NCI-H510A treated with DMSO at 0.1 percent for 48 hours (cell line): Measurements from ENCODE around the gene FASTKD2.
"Not testable (repeated sequence)": the region's sequence is repeated elsewhere in the genome, so short reads cannot be mapped to it uniquely, and the experiment has no call there.

Source experiments
- DNase-seq: peaks from one replicate; lab custom pipeline; 2025; lab: John Stamatoyannopoulos, UW

Gene FASTKD2

DNA sequence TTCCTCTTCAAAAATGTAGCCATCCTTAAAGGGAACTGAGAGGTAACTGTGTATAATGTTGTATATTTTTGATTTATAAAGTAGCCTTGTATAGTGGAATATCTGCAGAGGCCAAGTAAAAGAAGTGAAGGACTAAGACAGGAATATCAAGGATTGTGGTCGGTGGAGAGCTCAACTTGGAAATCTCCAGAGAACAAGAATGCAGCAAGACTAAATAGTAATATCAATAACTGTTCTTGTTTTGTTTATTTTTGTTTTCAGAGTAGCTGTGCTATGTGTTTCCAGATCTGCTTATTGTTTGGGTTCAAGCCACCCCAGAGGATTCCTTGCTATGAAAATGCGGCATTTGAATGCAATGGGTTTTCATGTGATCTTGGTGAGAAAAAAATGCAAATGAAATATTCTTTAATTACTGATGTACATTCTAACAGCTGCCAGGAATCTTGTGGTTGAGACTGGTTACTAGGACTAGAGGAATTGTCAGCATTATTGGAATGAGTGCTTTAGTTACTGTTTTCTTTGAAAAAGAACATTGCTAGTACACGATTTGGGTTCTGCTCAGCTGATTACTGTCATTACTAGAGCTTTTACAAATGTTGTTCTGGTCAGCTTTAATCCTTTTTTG is 25.0 kb downstream of the FASTKD2 start:
- DNase-seq, result no peak

DNA sequence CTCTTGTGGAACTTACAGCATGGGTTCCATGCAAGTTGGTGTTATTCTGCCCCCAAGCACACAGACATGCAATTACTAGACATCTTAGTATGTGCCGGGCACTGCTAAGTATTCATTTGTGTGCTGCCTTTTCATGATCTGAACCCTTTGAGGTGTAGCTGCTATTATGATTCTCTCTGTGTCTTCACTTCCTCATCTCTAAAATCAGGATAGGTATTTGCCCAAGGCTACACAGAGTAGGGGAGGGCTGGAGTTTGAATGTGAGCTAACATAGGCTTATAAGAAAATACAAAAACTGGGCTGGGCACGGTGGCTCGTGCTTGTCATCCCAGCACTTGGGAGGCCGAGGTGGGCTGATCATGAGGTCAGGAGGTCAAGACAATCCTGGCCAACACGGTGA is 27.2 kb downstream of the FASTKD2 start:
- DNase-seq, result no peak

DNA sequence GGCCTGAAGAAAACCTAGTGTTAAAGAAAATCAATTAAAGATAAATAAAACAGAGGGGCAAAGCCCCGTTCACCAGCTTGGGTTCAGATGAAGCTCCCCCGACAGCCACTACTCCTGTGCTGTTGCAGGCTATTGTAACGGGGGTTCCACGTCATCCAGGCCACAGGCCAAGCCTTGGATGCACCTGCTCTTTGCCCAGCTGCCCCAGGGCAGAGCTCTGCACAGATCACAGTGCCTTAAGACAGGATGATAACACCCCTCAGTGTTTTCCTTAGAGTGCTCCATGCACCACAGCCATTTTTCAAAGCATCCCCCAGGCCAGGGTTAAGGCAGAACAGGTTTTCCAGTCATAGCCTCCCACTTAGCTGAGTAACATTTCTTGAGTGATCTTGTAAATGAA is 32.0 kb downstream of the FASTKD2 start:
- DNase-seq, result no peak

DNA sequence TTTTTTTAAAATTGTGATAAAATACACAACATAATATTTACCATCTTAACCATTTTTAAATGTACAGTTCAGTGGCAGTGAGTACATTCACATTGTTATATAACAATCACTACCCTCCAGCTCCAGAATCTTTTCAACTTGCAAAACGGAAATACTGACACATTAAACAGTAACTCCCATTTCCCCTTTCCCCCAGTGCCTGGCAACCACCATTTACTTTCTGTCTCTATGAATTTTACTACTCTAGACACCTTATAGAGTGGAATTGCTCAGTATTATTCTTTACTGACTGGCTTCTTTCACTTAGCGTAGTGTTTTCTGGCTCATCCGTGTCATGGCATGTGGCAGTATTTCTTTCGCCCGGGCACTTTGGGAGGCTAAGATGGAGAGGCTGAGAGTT is 32.6 kb downstream of the FASTKD2 start:
- DNase-seq, result no peak

DNA sequence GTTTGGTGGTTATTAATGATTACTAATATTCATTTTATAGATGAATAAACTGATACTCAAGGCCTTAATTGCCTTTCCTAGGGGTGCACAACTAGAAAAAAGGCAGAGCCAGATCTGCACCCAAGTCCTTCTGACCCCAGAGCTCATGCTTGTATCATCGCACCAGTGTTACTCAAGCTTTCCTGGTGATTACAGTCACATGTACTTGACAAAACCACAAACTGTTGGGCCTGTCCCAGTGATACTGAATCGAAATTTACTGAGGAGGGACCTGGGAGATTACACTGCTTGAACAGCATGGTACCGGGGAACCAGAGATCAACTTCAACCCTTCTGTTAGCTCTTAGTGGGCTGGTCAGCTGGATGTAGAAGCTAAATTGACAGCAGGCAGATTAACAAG is 33.7 kb downstream of the FASTKD2 start:
- DNase-seq, result no peak

DNA sequence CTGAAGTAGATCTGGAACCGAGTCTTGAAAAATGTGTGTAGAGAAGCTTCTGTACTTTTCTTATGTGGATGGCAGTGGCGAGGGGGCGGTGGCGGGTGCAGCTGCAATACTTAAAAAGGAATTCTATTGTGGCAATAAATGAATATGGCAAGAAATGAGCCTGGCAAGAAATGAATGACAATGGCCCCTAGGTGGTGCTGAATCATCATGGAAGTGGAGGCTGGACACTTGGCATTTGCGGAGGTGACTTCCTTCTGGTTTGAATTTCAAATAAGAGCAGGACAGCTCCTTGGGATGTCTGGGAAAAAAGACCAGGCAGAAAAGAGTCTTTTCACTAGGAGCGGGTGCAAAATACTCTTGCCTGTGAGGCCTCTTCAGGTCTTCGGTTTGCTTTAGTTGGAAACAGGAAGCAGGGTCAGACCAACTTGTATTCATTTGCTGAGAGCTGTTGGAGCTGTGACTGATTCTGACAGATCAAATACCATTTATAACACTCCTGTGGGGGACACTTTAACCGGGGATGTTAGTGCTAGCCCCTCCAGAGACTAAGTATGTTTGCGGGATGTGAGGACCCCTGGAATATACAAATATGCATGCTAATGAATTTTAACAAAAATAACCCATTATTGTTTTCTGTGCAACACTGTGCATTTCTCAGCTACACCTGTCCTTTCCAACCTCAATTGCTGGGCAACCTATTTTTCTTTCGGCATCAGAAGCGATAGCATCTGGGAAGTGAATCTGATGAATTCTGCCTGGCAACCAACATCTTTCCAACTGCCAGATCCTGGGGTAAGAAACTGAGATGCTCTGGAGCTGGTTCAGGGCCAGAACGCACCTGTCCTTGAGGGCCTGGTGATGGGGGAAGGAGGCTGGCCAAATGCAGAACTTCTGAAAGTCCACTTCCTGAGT is 35.4 kb downstream of the FASTKD2 start:
- DNase-seq, result peak; percentile 73

DNA sequence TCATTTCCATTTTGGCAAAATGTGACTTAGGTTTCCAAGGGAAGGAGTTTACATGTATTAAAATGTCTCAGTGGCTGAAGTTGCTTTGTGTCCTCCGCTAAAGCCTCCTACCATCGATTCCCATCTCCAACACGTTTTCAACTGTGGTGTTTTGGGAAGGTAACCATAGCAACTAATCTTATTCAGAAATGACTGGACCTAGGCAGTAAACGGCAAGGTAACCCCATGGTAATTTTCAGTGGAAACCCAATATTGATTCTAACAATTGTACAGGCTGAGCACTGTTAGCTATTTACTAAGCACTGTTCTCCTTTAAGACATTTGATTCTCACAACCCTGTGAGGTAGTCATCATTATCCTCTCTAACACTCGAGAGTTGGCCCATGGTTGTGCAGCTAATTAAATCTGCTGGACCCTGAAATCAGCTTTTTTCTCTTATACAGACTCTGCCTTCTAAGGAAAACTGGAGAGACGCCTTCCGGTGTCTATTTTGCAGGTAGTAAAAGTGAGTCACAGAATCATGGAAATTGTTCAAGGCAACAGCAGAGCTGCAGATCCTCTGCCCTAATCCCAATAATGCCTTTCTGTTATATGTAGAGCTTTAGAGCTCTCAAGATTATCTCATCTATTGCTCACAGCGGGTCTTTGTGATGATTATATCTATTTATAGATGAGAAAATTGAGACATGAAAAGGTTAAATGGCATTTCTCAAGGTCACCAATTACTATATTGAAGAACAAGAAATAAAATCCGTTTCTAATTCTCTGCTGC is 36.2 kb downstream of the FASTKD2 start:
- DNase-seq, result no peak

DNA sequence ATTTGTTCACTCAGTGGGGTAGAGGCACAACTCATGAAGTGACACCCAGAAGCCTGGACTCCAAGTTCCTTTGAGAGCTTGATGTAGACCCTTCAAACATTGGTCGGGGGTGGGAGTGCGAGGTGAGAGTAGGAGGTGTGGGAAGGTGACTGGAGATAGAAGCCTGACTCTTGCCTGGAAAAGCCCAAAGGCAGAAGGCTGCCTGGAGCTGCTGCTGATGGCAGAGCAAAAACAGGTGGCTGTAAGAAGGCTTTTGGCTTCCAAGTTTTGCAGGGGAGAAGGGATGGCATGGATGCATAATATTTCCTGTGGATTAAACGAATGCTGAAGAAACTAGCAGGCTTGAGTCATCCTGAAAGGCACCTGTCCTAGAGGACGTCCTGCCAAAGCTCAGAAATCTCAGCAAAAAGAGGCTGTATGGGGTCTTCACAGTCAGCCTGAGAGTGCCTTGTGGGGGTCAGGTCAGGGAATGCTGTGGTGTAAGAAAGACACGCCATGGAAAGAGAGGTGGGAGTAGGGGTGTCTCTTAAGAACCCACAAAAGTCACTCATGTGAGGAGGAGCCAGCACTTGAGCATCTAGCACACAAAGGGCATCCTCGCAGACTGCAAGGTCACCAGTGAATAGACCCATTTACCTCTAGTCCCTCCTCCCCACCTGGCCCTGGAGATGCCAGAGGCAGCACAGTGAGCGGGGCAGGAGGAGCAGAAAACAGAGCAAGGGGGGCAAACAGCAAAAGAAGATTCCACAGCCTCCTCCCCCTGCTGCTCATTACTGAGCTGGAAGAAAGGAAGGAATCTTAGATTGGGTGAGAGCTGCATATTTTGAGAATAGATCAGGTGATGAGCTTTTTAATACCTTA is 37.5 kb downstream of the FASTKD2 start:
- no peak for DNase-seq

DNA sequence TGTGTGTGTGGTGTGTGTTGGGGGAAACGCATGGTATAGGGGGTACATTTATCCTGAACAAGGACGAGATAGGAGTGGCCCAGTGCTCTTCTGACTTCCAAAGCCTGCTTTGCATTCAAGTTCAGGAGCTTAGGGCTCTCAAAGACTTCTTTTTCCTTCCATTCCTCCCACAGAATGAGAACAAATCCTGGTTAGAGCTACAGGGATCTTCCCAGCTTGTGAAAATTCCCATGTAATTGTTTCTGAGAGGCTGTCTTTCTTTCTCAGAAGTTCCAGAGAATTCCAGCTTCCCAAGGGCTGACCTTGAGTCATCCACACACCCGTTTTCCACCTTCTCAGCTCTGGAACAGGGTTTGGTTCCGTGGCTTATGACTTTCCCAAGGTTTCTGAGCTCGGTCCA is 38.9 kb downstream of the FASTKD2 start:
- no peak for DNase-seq

DNA sequence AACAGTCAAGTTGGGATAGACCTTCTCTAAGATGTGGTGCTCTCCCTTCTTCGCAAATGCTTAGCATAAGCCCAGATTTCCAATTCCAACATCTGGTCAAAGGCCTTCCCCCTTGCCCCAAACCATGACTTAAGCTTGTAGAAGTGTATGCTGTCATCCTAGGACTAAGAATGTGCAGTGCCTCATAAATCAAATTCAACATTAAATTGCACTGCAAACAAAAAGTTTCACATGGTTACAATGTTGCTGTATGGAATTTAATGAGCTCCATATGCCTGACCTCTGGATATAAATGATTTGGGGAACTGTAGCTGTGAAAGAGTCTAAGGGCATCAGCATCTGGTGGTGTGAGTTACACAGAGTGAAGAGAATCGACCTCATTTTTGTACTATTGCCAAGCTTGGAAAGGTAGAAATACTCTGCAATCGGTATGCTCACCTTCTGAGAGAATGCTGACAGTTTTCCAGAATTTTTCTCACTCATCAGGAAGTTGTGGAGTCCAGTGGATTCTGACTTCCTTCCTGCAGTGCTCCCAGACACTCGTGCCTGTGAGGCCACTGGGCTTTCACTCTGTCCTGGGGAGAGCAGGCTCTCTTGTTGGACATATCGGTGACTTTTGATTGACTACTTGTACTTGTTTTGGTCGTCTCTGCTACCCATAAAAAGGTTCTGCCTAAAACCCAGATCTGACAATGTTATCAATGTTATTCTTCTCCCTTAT is 40.6 kb downstream of the FASTKD2 start:
- no peak for DNase-seq

DNA sequence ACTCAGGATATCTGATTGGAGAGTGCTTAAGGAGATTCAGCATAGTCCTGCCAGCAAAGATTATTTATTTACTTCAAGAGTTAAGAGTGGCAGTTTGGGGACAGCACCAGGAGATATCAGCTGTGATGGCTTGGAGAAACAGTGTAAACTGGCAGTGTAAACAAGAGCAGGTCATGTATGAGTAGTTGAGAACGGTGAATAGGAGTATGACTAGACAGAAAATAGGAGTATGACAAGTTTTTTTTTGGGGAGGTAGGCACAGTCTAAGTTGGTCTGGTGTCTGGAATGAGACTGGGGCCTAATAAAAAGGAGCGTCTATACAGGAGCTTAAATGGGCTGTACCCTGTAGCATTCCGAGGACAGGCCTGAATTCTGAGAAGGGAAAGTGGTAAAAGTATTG is 42.2 kb downstream of the FASTKD2 start:
- DNase-seq, result not testable (repeated sequence)

DNA sequence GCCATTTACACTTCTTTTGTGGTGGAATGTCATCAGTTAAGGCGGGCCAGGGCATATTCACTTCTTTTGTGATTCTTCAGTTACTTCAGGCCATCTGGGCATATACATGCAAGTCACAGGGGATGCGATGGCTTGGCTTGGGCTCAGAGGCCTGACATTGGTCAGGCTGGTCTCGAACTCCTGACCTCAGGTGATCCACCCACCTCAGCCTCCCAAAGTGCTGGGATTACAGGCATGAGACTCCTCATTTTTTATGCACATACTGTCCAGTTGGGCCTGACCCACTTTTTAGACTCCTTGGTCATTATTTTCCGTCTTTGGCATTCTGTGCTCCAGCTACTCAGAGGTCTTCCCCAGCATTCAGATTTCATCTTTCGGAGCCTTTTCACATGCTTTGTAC is 47.1 kb downstream of the FASTKD2 start:
- not testable (repeated sequence) for DNase-seq

DNA sequence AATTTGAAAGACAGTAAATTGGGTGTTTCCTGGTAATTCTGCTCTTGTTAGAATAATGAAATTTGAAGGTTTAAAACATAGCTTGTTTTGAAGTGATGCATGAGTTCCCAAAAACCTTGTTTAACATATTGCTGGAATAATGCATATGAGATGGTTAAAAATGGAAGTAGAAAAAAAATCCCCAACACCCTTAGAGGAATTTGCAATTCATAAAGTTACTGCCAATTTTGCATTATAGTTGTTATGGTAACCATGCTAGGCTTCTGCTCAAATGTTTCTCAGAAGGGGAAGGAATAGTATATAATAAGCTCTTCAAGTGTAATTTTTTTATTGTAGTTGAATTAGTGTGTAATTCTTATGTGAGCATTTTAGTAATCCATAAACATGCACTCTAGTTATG is 49.1 kb downstream of the FASTKD2 start:
- no peak for DNase-seq

DNA sequence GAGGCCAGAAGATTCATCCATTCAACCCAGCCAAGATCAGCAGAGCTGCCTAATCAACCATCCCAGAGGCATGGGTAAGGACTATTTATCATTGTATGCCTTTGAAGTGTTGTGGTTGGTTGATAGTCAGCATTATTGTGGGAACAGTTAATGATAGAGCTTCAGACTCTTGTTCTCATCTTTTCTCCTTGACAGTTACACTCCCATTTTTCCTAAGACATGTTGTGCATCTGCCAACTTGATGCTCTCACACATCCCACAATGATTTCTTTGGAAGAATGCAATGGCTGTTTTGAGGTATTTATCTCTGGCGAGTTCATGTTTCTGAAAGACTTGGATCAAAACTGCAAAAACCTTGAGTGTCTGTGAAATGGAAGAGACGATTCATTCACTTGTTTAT is 55.4 kb downstream of the FASTKD2 start:
- DNase-seq, result no peak

DNA sequence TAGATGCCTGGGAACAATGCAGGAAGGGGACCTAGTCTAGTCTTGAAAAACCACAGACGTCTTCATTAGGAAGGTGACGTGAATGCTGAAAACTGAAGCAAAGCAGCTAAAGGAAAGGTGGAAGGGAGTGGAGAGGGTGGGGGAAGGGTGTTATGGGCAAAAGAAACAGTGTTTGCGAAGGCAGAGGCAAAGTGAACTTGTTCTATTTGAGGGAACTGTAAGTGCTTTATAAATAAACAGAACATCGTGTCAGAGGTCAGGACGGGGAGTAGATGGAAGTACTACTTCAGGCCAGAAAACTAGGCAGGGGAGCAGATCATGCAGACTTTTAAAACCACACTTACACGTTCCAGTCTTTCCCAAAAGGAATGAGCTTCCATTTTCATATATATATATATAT is 57.8 kb downstream of the FASTKD2 start:
- DNase-seq, result peak; percentile 65

DNA sequence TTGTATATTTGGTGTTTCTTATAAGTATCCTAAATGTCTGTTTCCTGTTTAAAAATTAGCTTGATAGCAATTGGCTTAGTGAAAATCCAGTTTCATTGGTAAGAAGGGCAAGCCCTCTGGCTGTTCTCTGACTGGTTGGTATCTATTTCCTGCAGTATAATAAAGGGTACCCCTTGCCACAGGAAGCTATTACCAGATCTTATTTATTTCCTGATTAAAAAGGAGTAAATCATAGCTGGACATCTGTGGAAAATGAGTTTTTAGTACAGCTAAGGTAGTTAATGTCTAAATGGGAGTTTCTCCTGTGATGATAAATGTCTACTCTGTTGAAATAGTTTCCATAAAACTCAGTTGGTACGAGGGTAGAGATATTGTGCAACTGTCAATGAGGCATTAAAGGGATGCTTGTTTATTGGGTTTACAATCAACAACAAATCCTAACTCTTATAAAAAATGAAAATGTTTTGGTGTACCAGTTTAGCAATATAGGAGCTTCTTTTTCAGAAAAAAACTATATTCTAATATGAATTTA is 58.7 kb downstream of the FASTKD2 start:
- DNase-seq, result no peak

DNA sequence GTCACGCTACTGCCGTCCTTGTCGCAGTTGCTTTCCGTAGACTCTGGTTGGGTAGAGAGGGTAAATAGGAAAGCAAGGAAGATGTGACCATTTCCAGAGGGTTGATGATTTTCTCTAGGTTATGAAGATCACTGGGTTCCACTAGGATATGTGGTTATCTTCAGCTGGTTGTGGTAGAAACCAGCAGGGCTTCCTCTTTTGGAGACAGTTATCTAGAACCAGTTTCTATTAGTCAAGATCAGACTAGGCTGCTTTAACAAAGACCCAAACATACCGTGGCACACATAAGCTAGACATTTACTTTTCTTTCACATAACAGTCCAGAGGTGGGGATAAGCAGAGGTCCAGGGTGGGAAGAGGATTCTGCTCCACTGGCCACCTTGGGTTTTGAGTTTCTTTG is 59.6 kb downstream of the FASTKD2 start:
- DNase-seq, result no peak

DNA sequence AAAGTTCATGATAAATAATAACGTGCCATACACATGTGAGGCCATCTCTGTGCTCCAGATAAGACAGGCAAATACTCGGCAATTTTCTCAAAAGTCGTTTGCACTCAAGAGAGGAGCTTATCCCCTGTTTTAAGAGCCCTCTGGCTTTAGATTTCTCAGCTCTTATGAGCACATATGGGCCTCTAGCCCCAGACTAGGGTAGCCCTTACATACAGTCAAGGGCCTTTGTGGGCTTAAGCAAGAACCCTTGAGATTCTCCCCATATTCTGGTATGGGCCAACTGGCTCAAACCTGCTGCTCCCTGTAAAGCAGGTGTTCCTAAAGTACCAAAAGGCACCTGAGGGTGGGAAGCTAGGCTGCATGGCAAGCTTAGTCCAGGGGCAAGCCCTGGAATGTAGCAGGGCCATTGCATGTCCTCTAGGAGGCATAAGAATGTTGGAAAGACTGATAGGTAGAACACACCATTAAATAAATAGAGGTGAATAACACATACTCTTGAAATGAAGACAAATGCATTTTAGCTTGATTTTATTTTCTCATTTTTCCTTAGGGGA is 66.1 kb downstream of the FASTKD2 start:
- DNase-seq, result no peak

DNA sequence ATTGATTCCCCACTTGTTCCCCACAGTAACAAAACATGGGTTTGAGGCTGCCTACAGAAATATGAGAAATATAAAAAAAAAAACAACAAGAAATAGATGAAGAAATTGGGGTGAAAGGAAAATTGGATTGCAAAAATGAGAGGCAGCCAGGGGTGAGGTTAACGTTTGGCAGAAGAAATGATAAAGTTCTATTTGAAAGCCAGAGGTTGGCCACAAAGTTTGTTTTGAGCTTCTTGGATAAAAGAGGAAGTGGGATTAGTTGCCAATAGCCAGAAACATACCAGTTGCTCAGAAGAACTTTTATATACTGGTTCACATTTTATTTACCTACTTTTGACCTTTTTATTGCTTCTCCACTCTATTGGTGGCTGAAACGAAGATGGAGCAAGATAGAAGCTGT is 67.5 kb downstream of the FASTKD2 start:
- DNase-seq, result no peak

DNA sequence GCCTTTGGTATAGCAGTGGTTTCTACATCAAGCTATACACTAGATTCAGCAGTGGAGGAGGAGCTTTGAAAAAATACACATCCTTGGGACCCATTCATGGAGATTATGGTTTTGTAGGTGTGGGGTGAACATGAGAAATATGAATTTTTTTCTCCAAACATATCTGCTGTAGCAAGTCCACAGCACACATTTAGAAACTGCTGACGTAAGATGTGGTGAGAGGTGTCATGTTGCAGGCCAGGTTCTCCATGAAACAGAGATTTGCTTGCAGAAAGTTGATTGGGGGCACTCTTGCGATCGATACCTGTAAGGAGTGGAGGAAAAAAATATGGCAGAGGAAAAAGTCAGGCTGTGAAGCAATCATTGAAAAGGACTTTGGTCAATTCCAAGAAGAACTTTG is 67.9 kb downstream of the FASTKD2 start:
- DNase-seq, result no peak

DNA sequence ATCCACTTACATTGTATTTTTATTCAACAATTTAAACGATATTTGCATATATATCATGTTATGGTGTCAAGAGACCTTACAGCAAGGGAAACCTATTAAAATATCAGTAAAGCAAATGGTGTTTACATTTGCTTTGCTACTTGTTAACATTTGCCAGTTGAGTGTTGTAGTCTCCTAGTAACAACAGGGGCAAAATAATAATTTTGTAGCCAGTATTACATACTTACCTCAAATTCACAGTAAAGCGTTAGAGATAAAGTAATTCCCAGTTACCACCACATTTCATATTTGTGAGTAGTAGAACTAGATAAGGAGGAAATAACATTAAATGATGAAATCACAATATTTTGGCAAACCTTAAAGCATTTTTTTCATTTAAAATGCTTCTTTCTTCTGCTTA is 71.3 kb downstream of the FASTKD2 start:
- no peak for DNase-seq
